HepG2 (cell line): ENCODE measurements around the gene BBS4. TPM values are rescaled to one million over a fixed set of nuclear protein-coding genes. Genes with fewer than 3 reads are reported as not detected.
"Not testable (repeated sequence)": the region's sequence is repeated elsewhere in the genome, so short reads cannot be mapped to it uniquely, and the experiment has no call there.

Experiments
- ATAC-seq: fragments of 200-7000 bp; cut with Tn5 transposase; 3 replicates; pipeline ENCODE4 v1.9.1; 2020; ENCODE audit warnings: mild to moderate bottlenecking, moderate library complexity
- BruUV-seq: library from RNA; stranded (reverse); fragments of 400-500 nt; replicated peaks from 2 replicates; lab custom pipeline; 2021; lab: Mats Ljungman, UMichigan
- CTCF ChIA-PET: fragments of 300-600 bp; formaldehyde crosslinking; extraction: SDS; loops from one replicate; lab custom pipeline; 2021; ENCODE audit warnings: low total read pairs, inconsistent platforms, low intra/inter-chr PET ratio; lab: Yijun Ruan, JAX
- POLR2A ChIA-PET: fragments of 350-600 bp; sonication (Branson Sonifier 250); formaldehyde crosslinking; loops from one replicate; lab custom pipeline; 2020; ENCODE audit warnings: antibody characterized with exemption, inconsistent platforms; lab: Yijun Ruan, JAX
- DNase-seq: peaks from one replicate; pipeline ENCODE4 v3.0.0-alpha.2; 2015; ENCODE audit warnings: low spot score
- FAIRE-seq: peaks from 3 replicates; lab custom pipeline; 2011; peaks lifted over from hg19 to GRCh38; lab: Jason Lieb, UNC
- H2AFZ ChIP-seq: one replicate; pipeline ENCODE4 v1.6.1; 2011; ENCODE audit warnings: low read length, inconsistent platforms
- H3K27ac ChIP-seq: fragments of 300-600 bp; 3 replicates; pipeline ENCODE4 v1.8.0; 2011; ENCODE audit warnings: mixed run types, mild to moderate bottlenecking, mixed read lengths, low read length, inconsistent platforms; ENCODE audit not compliant: insufficient read depth; ENCODE audit errors: extremely low read length
- H3K27me3 ChIP-seq, 2 experiments: fragments of 200-600 bp in 1 of 2; 2 replicates in 1 of 2; 3 replicates in 1 of 2; pipeline versions ENCODE4 v1.6.0 to v1.8.0; 2011; ENCODE audit warnings: low read length in 2 of 2, mild to moderate bottlenecking in 2 of 2, moderate library complexity in 2 of 2, inconsistent platforms in 1 of 2; ENCODE audit not compliant: insufficient read depth in 2 of 2, control insufficient read depth in 1 of 2
- H3K36me3 ChIP-seq, 2 experiments: fragments of 200-600 bp in 1 of 2; replicated peaks in 1 of 2; 2 replicates in 1 of 2; 3 replicates in 1 of 2; pipeline versions ENCODE4 v1.5.1 to v1.8.0; 2011; ENCODE audit warnings: low read length in 2 of 2, inconsistent platforms in 1 of 2; ENCODE audit not compliant: insufficient read depth in 2 of 2, control insufficient read depth in 1 of 2
- H3K4me1 ChIP-seq: 2 replicates; pipeline ENCODE4 v1.5.1; 2012; ENCODE audit warnings: low read length, inconsistent platforms; ENCODE audit not compliant: insufficient read depth
- H3K4me2 ChIP-seq: 2 replicates; pipeline ENCODE4 v1.6.0; 2011; ENCODE audit warnings: low read depth, low read length, inconsistent platforms
- H3K4me3 ChIP-seq, 3 experiments: fragments of 200-600 bp in 1 of 3; sonication (generic), shearing (Covaris generic) in 1 of 3; replicated peaks in 1 of 3; 2 replicates each; pipeline ENCODE4 v1.5.1; 2011 to 2016; ENCODE audit warnings: low read length in 3 of 3, inconsistent platforms in 2 of 3, low read depth in 2 of 3, mild to moderate bottlenecking in 2 of 3, control low read depth in 1 of 3, mixed read lengths in 1 of 3; ENCODE audit not compliant: insufficient read depth in 1 of 3
- H3K79me2 ChIP-seq: one replicate; pipeline ENCODE4 v1.6.1; 2011; ENCODE audit warnings: low read length, inconsistent platforms; ENCODE audit not compliant: insufficient read depth
- H3K9ac ChIP-seq: 2 replicates; pipeline ENCODE4 v1.6.0; 2011; ENCODE audit warnings: mild to moderate bottlenecking, low read depth, low read length, inconsistent platforms; ENCODE audit not compliant: insufficient read depth
- H3K9me3 ChIP-seq: 2 replicates; pipeline ENCODE4 v1.5.1; 2012; ENCODE audit warnings: mild to moderate bottlenecking, low read length
- H4K20me1 ChIP-seq: 2 replicates; pipeline ENCODE4 v1.6.0; 2011; ENCODE audit warnings: inconsistent platforms, mild to moderate bottlenecking, low read length, moderate library complexity; ENCODE audit not compliant: insufficient read depth
- FOSL2 ChIP-seq: sonication (generic); formaldehyde crosslinking; IDR thresholded peaks from 2 replicates; pipeline ENCODE4 v1.4.0; 2020; ENCODE audit warnings: missing genetic modification reagents
- HDAC2 ChIP-seq: sonication (generic); formaldehyde crosslinking; IDR thresholded peaks from 2 replicates; pipeline ENCODE4 v1.4.0; 2020; ENCODE audit warnings: missing genetic modification reagents
- KDM2A ChIP-seq: sonication (generic); formaldehyde crosslinking; IDR thresholded peaks from 2 replicates; pipeline ENCODE4 v1.4.0; 2020; ENCODE audit warnings: low read depth, missing genetic modification reagents, borderline replicate concordance
- MXD4 ChIP-seq: IDR thresholded peaks from 2 replicates; pipeline ENCODE4 v1.6.1; 2016; ENCODE audit warnings: mild to moderate bottlenecking, missing biosample characterization, missing genetic modification reagents
- NCOA2 ChIP-seq: sonication (generic); formaldehyde crosslinking; IDR thresholded peaks from 2 replicates; pipeline ENCODE4 v1.8.0; 2022; ENCODE audit warnings: inconsistent platforms
- RBFOX2 ChIP-seq: fragments of 200-400 bp; formaldehyde crosslinking; IDR thresholded peaks from 2 replicates; pipeline ENCODE4 v1.6.1; 2017; ENCODE audit warnings: low read depth, mild to moderate bottlenecking, low read length
- SOX5 ChIP-seq: IDR thresholded peaks from 2 replicates; pipeline ENCODE4 v1.6.1; 2016; ENCODE audit warnings: borderline replicate concordance
- YEATS2 ChIP-seq: sonication (generic); formaldehyde crosslinking; IDR thresholded peaks from 2 replicates; pipeline ENCODE4 v1.4.0; 2020; ENCODE audit warnings: missing genetic modification reagents, borderline replicate concordance
- ZNF331 ChIP-seq: sonication (generic); formaldehyde crosslinking; IDR thresholded peaks from 2 replicates; pipeline ENCODE4 v1.4.0; 2020; ENCODE audit warnings: missing genetic modification reagents
- ZNF574 ChIP-seq: sonication (generic); formaldehyde crosslinking; IDR thresholded peaks from 2 replicates; pipeline ENCODE4 v1.4.0; 2020; ENCODE audit warnings: missing genetic modification reagents
- WGBS: methylation state at CpG from one replicate; pipeline ENCODE4 v1.1.6; 2017; ENCODE audit warnings: low lambda C conversion rate; 5-methylcytosine and 5-hydroxymethylcytosine counted together
- in situ Hi-C: cut with HindIII; loops from 2 replicates; pipeline ENCODE4 v1.10.0; 2017; ENCODE audit warnings: low pct_unique_long_range_greater_than_20kb; ENCODE audit not compliant: extremely low pct_ligation_motif_present
- intact Hi-C: fragments of 100-400 bp; cut with micrococcal nuclease; formaldehyde crosslinking; loops from one replicate; pipeline ENCODE4 v1.10.0; 2022; ENCODE audit not compliant: unreplicated experiment
- polyA plus RNA-seq, 8 experiments: library from polyadenylated mRNA; depleted of rRNA in 3 of 8; stranded (reverse) in 7 of 8; unstranded in 1 of 8; fragments of >200 nt; fragmentation: Illumina TruSeq in 4 of 8; extraction: Trizol in 4 of 8; gene quantifications; 2 replicates each; pipeline versions ENCODE4 v1.2.1 to v1.2.3, GENCODE V29; 2011 to 2016; ENCODE audit warnings: low read depth in 4 of 8, missing spikeins in 1 of 8, mixed read lengths in 1 of 8; ENCODE audit not compliant: insufficient read depth in 1 of 8
- total RNA-seq, 5 experiments: library from RNA; depleted of rRNA; stranded (reverse); fragments of >200 nt; fragmentation: Illumina TruSeq; extraction: Trizol; gene quantifications; 2 replicates each; pipeline ENCODE4 v1.2.3, GENCODE V29; 2016; ENCODE audit warnings: low read depth in 1 of 5
- TF ChIP-seq, protein P1 (sequence below): IDR thresholded peaks from 2 replicates; pipeline ENCODE4 v1.6.1; 2016; ENCODE audit warnings: missing compliant biosample characterization, missing genetic modification reagents, borderline replicate concordance
- TF ChIP-seq, protein P2 (sequence below): IDR thresholded peaks from 2 replicates; pipeline ENCODE4 v1.6.1; 2016; ENCODE audit warnings: low read depth, borderline replicate concordance

The BBS4 gene
- total and polyA plus RNA-seq, 2 of the 13 experiments (the other 11 are each of a cell fraction or from before 2014, with no cell fraction given) = 16.0 to 21.3 TPM

DNA sequence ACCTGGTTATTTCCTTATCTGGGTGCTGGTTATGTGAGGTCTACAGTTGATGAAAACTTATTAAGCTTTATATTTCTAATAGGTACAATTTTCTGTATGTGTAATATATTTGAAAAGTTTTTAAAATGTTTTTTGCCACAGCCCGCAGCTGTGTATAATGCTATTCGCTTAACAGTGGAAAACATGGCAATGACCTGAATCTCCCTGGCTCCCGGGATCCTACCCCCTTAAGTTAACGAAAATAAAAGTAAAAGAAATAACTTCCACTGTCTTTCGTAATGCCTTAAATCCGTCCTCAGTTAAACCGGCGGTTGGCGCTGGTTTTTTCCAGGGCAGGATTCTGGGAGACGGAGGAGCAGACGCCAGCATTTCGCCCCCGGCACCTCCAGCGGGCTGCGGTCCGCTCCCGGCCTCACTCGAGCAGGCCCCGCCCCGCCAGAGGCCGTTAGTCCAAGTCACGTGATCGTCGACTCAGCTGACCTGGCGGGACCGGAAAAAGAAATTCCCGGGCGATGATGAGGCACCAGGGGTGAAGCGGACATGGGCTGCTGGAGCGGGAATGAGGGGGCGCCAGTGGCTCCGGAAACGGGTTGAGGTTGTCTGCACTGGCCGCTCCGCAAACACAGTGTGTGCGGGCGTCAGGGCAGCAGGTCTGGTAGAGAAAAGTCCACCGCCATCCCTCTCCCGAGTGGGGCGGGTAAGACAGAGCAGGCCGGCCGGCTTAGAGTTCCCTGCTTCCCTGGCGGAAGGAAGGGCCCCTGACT lies 49.3 kb upstream of the BBS4 start (continued):
- peak; percentile 76 for TF ChIP-seq ZNF574 (CRISPR knock-in tag)
- TF ChIP-seq ZNF331 (CRISPR knock-in tag) = peak; percentile 47; the same call in 1 of the 2 replicates
- TF ChIP-seq SOX5 (CRISPR knock-in tag) = 0 out of 2 replicates have a peak, but pooled peaks have one; percentile 21
- TF ChIP-seq, protein P1, sequence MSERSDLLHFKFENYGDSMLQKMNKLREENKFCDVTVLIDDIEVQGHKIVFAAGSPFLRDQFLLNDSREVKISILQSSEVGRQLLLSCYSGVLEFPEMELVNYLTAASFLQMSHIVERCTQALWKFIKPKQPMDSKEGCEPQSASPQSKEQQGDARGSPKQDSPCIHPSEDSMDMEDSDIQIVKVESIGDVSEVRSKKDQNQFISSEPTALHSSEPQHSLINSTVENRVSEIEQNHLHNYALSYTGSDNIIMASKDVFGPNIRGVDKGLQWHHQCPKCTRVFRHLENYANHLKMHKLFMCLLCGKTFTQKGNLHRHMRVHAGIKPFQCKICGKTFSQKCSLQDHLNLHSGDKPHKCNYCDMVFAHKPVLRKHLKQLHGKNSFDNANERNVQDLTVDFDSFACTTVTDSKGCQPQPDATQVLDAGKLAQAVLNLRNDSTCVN (CRISPR knock-in tag) = peak; percentile 32; the same call in 1 of the 2 replicates
- TF ChIP-seq KDM2A (CRISPR knock-in tag) = peak; percentile 84
- TF ChIP-seq RBFOX2 = peak; percentile 55
- peak; percentile 45 for TF ChIP-seq FOSL2 (CRISPR knock-in tag)
- TF ChIP-seq, protein P2, sequence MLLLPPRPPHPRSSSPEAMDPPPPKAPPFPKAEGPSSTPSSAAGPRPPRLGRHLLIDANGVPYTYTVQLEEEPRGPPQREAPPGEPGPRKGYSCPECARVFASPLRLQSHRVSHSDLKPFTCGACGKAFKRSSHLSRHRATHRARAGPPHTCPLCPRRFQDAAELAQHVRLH (CRISPR knock-in tag) = peak; percentile 54; the same call in 1 of the 2 replicates
- 0 out of 2 replicates have a peak, but pooled peaks have one; percentile 43 for TF ChIP-seq MXD4 (CRISPR knock-in tag)
- peak; percentile 85 for TF ChIP-seq YEATS2 (CRISPR knock-in tag)
- TF ChIP-seq NCOA2 (CRISPR knock-in tag) = 0 out of 2 replicates have a peak, but pooled peaks have one; percentile 34
- TF ChIP-seq HDAC2 = peak; percentile 67; the same call in 1 of the 2 replicates
- TF ChIP-seq, all 625 proteins: peak for 71; not testable (repeated sequence) for 554

- in situ Hi-C loops, CTCF ChIA-PET, H3K9ac ChIP-seq, DNase-seq, FAIRE-seq, H3K4me2 ChIP-seq, BruUV-seq, H3K79me2 ChIP-seq, H3K4me3 ChIP-seq, POLR2A ChIA-PET, H2AFZ ChIP-seq, H3K36me3 ChIP-seq, H3K27me3 ChIP-seq, H4K20me1 ChIP-seq, H3K4me1 ChIP-seq, intact Hi-C loops, H3K27ac ChIP-seq, H3K9me3 ChIP-seq: not testable (repeated sequence)
- ATAC-seq = peak; percentile 74
- WGBS = no CpG with 5 or more reads among the region's 26 CpGs
These were observed 46.1 kb upstream of the BBS4 start for GRCh38 chr15:72639759-72640483.
